NCI-H146 treated with DMSO at 0.1 percent for 48 hours (cell line): ENCODE measurements around the gene MAP3K7.
"Not testable (repeated sequence)": the region's sequence is repeated elsewhere in the genome, so short reads cannot be mapped to it uniquely, and the experiment has no call there.

ENCODE experiments used
- DNase-seq: peaks from one replicate; lab custom pipeline; 2025; ENCODE audit not compliant: unreplicated experiment; lab: John Stamatoyannopoulos, UW

The MAP3K7 gene

DNA sequence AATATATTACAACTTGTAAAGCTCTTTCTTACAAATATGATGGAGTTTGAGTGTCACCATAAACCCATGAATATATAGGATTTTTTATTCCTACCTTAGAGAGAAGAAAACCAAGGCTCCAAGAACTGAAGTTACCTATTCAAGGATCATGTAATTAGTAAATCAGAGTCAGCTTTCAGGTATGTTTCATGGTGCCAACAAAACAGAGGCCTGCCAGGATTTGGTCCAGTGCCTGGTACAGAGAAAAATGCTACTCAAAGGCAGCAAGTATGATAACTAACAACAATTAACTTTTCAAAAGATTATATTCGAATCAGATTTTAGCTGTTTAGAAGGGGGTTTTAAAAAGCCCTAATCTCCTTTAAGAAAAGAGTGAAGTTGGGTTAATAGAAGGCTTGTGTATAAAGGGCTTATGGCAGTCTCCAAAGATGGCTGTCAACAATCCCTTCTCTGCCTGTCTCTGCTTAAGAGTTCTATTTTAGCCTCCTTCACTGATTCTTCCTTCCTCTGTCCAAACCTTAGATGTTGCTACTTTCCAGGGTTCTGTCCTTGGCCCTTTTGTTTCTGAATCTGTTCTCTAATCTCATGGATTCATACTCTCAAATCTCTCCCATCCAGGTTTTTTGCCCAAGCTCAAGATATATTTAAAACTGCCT is 7.8 kb downstream of the MAP3K7 start:
- DNase-seq = no peak

DNA sequence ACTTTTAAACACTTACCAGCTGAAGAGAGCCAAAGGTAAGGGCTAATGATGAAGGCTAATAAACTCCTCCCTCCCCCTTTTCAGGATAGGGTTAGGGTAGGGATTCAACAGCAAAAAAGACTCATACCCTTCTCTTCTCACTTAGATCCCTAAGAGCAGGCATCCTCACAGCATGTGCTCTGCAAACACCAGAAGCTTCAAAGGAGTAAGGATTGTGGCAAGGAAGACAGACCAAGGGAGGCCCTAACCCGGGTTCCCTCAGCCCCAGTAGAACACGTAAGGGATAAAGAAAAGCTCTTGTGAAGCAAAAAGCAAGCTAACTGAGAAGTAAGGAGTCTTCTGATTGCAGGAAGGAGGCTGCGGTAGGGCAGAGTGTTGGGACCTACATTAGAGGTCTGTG is 11.6 kb downstream of the MAP3K7 start:
- no peak for DNase-seq

DNA sequence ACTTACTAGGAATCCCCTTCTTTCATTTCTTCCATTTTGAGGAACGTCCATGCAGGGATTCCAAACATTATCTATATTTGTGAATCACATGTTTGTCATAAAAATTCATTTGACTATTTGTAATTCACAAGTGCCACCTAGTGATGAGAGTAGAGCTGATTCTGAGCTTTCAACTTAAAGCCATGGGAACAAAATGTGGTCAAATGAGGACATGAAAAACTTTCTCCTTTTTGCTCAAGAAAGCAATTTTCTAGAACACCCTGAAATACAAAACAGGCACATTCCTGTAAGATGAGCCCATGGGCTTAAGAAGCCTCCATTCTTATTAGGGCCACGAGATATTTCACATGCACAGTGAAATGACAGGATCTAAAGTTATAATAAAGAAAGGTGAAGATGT is 12.3 kb downstream of the MAP3K7 start:
- DNase-seq = no peak

DNA sequence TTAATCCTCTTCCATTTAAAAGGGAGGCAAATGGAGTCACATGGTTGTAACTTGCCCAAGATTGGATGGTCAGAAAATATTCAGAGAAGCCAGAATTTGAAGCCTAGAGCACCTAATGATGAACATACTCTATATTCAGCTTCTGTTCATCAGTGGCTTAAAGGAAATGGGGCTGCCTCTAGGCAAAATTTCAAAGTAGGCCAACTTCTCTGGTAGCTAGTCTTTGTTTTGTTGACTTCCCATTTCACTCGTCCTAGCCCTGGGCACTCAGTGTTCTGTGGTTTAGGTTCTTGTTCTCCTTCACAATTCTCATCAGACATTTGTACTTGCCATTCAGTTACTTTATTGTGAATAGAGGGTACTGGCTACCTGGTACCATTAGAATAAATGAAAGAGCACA is 13.2 kb downstream of the MAP3K7 start:
- DNase-seq = no peak

DNA sequence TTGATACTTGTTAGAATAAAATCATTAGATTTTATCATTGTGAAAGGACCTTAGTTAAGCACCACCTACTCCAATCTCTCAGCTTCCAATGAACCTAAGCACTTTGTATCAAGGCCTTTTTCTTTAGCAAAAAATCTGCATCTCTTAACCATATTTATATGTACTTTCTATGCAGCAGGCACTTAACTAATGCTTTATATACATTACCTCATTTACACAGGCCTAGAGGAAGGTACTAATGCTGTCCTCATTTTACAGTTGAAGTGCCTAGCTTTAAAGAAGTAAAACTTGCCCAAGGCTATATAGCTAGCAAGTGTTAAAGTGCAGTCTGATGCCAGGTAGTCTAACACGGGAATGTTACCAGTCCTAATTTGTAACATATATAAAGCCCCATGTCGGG is 14.0 kb downstream of the MAP3K7 start:
- DNase-seq = no peak

DNA sequence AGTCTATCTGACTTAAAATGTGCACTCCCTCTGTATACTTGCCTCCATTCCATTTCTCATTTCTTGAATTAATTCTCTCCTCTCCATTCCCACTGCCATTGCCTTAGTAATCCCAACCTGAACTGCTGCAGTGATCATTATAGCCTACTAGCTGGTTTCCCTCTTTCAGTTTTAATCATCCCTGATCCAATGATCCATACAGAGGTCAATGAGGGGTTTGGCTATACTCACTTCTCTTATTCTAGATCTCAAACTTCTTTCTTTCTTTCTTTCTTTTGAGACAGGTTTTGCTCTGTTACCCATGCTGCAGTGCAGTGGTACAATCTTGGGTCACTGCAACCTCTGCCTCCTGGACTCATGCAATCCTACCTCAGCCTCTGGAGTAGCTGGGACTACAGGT is 17.6 kb downstream of the MAP3K7 start:
- no peak for DNase-seq

DNA sequence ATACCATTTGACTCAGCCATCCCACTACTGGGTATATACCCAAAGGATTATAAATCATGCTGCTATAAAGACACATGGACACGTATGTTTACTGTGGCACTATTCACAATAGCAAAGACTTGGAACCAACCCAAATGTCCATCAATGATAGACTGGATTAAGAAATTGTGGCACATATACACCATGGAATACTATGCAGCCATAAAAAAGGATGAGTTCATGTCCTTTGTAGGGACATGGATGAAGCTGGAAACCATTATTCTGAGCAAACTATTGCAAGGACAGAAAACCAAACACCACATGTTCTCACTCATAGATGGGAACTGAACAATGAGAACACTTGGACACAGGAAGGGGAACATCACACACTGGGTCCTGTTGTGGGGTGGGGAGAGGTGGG is 19.2 kb downstream of the MAP3K7 start:
- not testable (repeated sequence) for DNase-seq

DNA sequence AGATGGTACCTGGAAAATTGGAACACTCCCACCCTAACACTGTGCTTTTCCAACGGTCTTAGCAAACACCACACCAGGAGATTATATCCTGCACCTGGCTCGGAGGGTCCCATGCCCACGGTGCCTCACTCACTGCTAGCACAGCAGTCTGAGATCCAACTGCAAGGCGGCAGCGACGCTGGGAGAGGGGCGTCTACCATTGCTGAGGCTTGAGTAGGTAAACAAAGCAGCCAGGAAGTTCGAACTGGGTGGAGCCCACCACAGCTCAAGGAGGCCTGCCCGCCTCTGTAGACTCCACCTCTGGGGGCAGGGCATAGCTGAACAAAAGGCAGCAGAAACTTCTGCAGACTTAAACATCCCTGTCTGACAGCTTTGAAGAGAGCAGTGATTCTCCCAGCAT is 24.5 kb downstream of the MAP3K7 start:
- not testable (repeated sequence) for DNase-seq

DNA sequence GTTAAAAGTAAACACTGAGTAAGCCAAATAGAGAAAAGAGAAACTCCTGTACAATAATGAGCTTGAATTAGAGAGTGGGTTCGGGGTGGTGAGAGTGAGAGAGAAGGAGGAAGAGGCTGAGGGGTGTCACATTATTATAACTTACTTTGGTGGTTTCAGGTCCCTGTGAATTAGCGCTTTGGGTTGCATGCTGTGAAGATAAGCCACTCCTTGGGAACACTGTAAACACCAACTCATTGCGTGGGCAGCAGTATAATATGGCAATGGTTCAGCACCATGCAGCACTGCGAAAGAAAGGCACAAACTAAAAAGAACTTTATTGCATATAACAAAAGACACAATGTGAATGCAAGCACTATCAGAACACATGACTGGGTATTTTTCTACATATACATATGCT is 26.9 kb downstream of the MAP3K7 start:
- DNase-seq = no peak

DNA sequence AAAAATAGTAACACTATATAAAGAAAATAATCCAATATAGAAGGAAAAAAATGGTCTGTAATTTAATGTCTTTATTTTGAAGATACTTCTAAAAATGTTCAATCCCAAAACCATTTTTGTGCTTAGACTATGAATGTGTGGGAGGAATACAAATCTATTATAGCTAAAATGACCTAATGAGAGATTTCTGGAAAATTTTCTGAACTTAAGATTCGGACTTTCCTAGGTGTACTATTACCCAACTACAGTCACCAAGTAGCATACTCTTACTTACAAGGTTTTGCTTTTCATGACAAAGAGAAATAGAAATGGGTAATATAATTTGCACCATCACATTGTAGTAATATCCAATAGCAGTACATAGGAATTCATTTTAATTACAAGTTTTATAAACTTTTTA is 29.9 kb downstream of the MAP3K7 start:
- DNase-seq = no peak

DNA sequence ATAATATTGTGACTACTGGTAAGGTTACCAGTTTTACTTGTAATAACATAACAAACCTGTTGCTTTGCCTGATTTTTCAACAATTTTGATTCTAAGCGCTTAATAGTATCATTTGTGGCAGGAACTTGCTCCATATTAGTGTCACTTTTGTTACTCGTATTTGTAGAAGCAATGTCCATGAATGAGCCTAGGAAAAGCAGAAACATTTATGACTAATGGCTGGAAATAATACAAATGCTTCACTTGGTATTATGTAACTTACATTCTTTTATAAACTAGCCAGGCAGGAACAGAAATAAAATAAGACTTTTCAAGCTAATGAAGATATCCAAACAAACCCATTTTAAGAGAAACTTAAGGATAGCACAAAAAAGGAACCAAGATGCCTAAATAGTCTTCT is 38.9 kb downstream of the MAP3K7 start:
- no peak for DNase-seq

DNA sequence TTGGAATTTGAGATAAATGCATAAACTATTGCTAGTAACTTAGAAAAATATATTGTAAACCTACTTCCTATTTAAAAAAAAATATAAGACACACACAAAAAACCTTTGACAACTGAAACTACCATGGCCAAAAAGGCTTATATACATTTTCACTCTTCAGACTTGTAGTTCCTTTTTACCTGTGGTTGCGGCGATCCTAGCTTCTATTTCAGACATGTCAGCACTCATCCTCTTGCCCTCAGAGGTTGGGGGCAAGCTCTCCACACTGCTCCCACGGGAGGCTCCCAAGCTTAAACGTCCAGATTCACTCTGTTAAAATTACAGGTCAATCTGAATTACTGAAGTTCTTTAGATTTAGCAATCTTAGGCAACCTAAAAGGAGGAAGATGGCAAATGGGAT is 39.8 kb downstream of the MAP3K7 start:
- no peak for DNase-seq

DNA sequence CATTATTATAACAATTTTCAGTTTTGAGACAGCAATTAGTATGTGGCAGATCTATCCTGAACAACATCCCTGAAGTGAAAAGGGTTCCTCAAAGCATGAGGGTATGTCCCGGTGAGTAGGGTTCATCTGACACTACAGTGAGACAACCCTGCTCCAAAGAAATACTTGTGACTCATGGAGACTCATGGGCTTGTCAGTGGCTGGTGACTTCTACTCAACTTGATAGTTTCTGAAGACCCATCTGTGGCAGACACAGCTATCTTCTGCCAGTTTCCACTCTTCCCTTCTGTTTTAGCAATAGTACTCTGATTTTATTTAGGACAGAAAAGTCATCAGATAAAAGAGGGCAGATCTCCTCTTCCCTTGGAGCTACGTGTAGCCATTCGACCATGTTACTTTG is 41.4 kb downstream of the MAP3K7 start:
- DNase-seq = no peak

DNA sequence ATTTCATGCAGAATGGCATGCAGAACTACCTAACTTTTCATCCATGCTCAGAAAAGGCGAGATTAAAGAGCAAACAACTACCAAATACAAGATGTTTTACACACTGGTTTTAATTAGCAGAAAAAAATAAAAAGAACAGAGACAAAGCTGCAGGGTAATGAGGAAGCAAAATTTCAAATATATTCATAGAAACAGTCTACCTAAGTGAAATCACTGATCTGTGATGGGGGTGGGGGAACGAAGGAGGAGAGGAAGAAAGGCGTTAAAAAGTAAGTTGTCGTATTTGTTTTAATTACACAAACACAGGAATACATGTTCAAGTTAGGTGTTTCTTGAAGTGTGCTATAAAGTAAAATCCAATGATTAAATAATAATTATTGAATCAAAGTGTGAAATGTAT is 42.1 kb downstream of the MAP3K7 start:
- DNase-seq = no peak

DNA sequence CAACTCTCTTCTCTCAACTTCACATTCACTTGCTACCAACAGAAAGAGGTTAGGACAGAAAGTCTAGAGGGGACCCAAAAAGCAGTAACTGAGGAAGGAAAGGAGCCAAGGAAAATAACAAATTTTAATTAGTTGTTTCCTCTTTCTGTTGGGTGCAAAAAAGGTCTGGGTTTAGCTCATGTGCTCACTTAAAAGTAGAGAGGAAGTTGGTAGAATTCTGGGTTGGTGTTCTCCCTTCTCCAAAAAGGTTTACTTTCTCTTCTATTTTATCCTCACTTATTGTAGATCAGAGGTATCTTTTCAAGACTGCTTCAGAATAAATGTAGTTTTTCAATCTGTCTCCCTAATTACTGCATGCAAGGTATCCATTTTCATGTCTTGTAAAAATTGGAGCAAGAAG is 42.8 kb downstream of the MAP3K7 start:
- DNase-seq = no peak

DNA sequence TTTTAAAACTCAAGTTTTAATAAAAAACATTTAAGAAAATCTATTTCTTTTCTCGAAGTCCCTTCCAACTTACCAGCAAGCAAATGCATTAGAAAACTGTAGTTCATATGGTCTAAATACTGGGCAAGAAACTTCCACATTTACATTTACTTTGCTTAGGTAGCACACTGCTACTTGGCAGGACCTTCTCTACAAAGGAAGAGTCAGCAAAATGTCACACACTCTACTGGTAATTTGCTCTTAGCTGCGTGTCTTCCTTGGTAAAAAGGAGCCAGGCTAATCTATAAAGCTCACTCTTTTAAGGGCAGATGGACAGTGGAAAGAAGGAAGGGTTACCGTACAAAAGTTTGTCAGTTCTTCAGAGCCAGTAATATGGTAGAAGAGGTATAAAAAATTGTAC is 45.7 kb downstream of the MAP3K7 start:
- no peak for DNase-seq

DNA sequence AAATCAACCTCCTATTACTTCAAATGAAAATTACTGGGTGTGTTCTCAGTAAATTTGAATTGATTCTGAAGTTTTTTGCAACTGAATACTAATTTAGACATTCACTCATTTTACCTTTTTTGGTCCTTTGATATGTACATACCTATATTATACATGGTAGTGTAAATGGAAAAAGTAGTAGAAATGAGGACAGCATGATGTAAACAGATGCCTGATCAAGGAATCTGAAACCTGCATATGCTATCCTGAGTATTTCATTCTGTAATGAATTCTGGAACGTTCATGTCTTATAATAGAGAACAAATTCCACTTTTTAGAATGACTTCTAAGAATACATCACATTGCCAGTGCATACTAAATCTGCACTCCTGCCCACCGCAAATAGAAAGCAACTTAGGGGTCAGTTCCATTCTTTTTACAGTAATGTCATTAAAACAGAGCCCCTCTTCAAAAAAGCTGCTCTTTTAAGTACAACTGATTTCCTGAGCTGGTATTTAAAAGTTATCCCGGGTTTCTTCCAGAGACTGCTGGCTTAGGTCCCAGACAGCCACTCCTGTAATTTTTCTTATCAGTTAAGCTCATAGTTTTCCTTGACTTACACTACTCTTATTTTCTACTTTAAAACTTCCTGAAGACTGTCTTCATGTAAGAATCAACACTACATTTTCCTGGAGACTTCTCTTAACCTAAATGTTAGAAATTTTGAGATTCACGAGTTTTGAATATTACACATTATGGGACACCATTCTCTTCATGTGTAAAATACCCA is 48.4 kb downstream of the MAP3K7 start:
- DNase-seq = no peak

DNA sequence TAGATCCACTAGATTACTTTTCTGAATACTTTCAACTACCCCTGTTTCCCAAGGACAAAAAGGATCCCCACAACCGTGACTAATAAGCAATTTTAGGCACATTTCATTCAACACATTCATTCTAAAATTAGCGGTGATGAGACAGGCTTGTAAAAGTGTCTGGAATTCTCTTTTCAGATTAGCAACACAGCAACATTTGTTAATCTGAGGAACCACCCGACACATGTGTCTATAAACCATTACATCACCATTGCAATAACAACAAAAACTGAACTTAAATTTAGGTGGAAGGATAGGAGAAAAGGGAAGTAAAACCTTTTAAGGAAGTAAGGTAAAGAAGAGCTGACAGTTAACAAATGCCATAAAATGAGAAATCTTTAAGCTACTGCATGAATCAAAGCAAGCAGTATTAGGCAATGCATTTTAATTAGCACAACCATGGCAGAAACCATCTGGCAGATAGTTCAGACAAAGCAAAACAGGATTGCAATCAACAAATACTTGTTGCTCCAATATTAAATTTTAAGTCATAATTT is 49.1 kb downstream of the MAP3K7 start:
- no peak for DNase-seq

DNA sequence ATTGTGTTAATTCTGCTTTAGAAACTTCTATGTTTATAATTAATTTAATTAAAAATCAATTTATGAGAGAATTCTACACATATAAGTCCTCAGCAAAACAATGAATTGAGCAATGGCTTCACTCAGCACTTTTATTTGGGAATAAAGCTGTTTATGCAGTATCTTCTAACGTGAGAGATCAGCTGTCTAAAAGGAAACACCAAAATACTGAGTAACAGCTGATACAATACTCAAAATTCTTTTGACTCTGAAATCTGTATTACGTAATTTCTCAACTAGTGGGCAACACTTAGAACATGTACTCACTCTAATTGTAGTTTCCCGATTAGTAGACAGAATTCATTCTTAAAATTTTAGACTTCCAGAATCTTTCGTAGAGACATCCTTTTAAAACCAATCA is 49.8 kb downstream of the MAP3K7 start:
- no peak for DNase-seq

DNA sequence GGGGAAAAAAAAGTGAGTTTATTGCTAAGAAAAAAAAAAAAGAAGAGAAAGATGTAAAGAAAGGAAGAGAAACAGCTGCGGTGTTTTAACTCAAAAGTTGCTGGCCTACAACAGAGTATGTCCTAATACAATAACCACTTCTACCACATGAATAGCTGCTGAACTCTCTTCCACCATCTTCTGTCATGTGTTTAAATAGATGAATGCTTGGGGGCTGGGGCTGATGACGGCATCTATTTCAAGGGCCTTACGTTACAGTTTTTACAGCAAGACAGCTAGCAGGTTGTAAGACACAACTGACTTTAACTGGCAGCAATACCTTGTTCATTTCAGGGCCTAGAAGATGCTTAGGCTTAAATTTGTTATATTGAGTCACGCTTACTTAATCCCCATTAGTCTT is 50.4 kb downstream of the MAP3K7 start:
- no peak for DNase-seq

DNA sequence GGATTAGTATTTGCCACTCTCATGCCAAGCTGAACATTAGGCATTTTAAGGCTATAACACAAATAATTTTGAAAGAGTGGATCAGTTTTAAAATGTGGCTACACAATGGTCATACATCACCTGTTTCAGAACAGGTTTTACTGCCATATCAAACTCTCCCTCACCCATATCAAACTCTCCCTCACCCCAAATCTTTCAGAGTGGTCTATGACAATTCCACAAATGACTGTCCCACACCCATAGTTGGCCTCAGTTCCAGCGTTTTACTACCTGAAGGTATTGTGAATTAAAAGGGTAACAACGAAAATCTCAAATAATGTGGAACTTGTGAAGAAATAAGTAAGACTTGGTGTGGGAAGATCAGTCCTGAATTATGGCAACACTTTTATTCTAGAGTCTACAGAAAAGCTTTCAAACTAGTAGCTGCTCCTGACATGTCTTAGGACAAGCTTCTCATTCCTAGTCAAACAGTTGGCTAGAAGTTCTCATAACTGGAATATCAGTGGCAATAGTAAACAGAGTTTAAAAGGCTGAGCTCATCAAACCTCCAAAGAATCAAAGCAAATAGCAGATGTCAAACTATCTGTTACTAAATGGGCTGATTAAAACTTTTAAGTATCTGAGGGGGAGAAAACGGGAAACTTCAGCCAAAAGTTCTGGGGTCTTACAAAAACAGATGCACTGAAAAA is 52.4 kb downstream of the MAP3K7 start:
- DNase-seq = no peak
